HK-2 (cell line): ENCODE data around the gene TMEM134.
"Not testable (repeated sequence)": the region's sequence is repeated elsewhere in the genome, so short reads cannot be mapped to it uniquely, and the experiment has no call there.

Source experiments
- DNase-seq: peaks from one replicate; pipeline ENCODE4 v3.0.0-alpha.2; 2018; ENCODE audit not compliant: unreplicated experiment

The TMEM134 gene, protein sequence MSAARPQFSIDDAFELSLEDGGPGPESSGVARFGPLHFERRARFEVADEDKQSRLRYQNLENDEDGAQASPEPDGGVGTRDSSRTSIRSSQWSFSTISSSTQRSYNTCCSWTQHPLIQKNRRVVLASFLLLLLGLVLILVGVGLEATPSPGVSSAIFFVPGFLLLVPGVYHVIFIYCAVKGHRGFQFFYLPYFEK

DNA sequence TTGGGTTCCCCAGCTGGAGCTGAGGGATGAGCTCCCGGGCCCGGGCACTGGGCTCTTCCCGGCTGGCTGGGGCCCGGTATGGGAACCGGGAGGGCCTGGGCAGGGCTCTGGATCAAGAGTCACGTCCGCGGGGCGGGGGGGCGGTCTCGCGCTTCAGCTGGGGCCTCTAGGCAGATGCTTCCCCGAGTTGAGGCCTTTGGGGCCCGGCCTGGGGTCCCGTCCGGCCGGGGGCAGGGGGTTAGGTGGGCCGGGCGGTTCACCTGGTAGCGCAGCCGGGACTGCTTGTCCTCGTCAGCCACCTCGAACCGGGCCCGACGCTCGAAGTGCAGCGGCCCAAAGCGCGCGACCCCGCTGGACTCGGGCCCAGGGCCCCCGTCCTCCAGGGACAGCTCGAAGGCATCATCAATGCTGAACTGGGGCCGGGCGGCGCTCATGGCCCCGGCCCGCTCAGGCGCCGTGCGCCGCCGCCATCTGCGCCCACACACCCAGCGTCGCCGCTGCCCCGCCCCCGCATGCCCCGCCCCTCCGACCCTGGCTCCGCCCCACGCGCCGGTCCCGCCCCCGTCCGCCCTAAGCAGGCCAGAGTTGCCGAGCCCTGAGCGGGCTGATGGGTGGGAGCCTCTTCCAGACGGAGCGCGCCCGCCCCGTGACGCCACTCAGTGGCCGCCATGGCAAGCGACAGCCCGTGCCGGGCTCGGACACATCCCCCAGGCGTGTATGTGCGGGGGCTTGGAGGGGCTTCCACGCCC is at the start of gene TMEM134:
TMEM134 (minus strand) TSS at position 493 of the 749 bp plus-strand sequence; CDS start at position 434, 59 bp downstream.
- DNase-seq = peak; percentile 91

DNA sequence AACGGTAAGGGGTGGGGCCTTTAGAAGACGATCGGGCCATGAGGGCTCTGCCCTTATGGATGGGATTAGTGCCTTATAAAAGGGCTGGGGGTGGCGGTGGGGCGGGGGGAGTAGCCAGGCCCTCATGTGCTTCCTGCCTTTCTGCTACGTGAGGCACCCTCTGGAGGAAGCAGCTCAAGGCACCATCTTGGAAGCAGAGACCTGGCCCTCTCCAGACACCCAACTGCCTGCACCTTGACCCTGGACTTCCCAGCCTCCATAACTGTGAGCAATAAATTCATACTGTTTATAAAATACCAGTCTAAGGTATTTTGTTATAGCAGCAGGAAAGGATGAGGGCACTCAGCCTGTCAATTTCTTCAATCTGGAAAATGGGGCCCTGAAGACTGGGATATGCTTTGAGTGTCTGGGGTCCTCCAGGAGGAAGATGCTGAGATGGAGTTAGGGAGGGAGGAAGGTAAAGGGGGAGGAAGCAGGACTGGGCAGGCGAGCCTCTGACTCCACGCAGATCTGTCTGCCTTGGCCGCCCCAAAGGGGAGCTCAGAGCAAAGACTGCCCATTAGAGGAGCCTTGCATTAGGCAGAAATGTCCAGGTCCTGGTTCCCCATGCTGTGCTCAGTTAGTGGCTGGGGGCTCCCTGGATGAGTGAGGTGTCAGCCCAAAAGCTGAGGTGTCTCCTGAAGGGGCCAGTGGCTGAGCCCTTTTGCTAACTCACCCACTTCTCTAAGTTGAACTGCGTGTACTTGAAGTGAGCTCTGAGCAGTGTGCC is 48.9 kb upstream of the TMEM134 start:
- no peak for DNase-seq

DNA sequence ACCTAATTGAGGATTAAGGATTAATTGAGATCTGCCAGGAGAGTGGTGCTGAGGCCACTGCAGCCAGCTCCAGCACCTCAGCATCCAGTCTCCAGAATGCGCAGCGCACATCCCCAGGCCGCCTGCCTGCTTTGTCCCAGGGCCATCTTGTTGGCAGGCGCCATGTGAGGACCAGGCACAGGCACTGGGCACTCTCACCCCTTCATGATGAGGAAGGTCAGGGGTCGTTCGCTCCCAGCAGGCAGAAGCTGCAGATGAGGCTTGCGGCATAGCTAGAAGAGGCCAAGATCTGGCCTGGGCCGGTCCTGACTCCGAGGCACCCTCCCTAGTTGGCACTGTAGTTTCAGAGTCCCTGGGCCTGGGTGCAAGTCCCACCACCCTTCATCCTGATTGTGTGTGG is 47.8 kb upstream of the TMEM134 start:
- DNase-seq = no peak

DNA sequence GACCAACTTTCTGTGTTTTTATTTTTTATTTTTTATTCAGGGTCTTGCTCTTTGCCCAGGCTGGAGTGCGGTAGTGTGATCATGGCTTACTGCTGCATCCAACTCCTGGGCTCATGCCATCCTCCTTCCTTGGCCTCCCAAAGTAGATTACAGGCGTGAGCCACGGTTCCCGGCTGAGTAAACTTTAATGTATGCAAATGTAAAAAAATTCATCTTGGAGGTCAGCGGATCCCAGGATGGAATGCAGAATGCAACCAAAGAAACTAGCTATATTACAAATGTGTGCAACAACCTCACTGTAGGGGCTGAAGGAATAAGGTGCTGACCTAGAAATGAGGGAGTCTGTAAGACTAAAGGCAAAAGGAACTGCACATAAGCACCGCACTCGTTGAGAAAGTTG is 45.1 kb upstream of the TMEM134 start:
- no peak for DNase-seq

DNA sequence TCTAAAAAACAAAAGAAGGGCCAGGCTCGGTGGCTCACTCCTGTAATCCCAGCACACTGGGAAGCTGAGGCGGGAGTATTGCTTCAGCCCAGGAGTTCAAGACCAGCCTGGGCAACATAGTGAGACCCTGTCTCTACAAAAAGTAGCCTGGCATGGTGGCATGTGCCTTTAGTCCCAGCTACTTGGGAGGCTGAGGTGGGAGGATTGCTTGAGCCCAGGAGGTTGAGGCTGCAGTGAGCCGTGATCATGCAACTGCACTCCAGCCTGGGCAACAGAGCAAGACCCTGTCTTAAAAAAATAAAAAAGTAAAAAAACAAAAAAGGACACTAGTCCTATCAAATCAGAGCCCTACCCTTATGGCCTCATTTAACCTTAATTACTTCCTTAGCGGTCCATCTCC is 42.5 kb upstream of the TMEM134 start:
- not testable (repeated sequence) for DNase-seq

DNA sequence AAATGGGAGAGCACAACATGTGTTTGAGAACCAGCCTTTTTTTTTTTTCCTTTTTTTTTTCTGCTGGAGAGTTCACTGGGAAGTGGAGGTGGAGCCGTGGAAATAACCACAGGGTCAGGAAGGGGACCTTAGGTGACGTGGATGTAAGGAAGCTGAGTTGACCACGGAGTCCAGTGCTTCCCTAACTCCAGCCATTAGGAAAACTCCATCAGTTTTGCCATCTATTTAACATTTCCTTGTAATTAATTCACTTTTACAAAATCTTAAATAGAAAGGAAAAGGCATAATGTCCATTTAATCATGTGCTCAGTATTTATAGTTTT is 40.9 kb upstream of the TMEM134 start:
- no peak for DNase-seq

DNA sequence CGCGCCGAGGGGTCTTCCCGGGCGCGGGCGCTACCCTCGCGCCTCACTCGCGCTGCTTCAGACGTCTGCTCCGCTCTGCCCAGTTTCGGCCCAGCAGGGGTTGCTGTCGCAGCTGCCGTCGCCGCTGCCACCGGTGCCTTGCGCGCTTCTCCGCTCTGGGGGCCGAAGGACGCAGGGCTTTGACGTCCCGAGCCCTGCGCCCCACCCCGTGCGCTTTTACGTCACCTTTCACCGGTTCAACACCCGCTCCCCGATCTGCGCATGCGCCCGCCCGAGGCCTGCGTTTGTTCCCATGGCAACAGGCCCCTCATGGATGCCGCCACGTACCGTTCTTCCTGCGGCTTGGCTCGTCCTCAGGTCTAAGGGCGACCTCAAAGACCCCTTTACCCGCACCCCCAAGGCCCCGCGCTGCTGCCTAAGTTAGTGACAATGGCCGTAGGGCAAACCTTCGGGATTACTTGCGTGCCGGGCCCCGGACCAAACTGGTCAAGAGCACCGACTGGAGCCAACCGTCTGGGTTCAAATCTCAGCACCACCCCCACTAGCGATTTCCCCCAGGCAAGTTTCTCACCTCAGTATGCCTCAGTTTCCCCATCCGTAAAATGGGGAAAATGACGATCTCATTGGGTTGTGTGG is 39.6 kb upstream of the TMEM134 start:
- DNase-seq = peak; percentile 95

DNA sequence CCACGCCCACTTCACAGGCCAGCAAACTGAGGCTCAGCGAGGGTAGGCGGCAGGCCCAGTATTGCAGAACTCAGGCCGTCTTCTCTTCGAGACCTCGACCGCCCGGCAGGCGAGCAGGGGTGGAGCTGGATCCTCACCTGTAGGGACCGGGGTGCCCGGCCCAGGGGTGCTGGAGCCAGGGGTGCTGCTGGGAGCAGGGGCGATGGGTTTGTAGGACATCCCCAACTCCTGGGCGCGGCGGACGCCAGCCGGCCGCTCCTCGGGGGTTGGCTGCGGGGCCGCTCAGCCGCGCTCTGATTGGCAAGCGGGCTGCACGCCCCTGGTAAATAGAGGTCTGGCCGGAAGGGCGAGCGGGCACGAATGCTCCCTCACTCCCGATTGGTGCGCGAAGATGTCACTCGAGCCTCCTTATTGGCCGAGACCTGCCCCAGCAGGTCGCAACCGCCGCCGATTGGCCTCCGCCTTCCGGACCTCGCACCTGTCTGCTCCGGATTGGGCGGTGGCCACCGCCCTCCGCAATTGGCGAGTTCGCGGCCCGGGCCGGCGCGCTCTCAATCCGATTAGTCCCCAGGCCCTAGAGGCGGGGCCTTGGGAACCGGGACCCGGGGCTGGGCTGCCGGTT is 38.9 kb upstream of the TMEM134 start, which contains the start of gene CDK2AP2:
CDK2AP2 (minus strand) TSS at position 299 of the 622 bp plus-strand sequence; CDS start at position 219, 80 bp downstream.
- peak; percentile 97 for DNase-seq

DNA sequence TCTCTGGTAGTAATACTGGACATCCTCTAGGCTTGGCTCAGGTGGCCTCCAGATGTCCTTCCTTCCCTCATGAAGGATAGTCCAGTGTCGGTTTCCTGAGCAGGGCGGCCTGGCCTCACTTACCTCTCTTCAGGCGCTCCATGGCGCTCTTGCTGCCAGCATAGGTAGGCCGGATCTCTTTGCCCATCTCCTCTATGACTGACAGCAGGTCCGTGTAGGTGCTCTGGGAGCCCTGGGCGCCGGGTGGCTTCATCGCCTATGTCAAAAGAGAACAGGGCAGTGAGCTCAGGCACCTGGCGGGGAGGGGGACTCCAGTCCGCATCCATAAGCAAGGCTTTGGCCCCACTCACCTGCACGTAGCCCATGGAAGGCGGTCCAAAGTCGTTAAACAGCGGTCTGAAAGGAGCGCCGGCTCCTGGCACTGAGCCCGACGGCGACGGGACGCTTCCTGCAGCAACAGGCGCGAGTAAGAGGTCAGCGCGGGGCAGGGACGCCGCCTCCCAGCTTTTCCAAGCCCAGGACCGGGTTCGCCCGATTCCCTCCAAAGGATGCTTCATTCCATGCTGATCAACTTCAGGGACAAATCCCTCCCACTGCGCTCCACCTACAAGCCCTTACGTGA is 38.3 kb upstream of the TMEM134 start:
- no peak for DNase-seq

DNA sequence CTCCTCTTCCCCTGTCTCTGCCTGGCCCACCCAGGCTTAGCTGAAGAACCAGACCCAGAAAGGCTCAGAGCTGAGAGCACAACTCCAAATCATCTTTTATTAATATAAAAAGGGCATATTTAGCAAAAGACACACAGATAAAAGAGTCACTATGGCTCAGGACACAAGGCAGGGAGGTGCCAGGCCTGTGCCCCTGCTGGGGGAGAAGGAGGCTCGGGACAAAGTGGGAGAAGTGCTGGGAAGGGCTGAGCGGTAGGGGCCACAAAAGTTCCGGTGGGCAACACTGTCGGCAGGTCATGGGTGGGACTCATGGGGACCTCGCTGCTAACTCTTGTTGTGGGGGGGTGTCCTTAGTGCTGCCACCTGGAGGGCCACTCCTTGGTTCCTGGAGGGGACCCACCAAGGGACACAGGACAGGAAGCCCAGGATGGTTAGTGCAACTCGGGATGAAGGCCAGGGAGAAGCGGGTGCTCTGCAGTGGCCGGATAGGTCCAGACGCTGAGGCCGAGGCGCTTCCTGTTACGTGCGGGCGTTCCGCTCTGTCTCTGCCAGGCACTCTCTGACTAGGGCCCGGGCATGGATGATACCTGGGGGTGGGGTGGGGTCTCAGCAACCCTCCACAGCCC is 37.5 kb upstream of the TMEM134 start:
- no peak for DNase-seq

DNA sequence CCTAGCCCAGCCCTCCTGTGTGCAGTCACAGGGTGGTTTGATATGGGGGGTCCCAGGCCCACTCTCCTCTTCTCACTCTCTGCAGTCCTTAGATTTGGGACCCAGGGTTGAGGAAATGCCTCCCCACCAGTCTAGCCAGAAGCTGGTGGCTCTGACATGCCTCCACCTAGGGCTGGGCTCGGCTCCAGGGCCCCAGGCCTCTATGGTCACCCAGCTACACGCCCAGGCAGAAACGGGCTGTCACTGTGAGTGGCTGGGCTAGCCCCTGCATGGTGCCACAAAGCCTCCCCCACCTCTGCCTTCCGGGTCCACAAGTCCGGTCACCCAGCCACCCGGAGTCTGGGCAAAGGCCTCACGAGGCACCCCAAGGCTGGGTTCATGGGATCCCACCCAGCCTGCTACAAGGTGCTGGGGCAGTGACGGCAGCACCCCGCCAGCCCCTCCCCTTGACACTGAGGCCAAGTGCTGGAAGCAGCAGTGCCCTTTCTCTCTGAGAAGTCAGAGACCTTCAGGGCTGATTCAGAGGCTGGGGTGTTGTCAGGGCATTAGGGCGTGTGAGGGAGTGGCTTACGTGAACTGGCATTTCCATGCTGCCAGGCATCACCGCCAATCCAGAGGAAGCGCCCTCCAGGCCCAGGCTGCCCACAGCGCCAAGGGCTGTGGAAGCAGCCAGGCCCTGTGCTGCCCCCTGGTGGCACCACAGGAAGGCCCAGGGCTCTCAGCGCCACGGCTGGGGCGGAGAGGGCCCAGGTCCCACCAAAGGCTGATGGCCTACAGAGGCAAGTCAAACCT is 36.8 kb upstream of the TMEM134 start:
- peak; percentile 92 for DNase-seq

DNA sequence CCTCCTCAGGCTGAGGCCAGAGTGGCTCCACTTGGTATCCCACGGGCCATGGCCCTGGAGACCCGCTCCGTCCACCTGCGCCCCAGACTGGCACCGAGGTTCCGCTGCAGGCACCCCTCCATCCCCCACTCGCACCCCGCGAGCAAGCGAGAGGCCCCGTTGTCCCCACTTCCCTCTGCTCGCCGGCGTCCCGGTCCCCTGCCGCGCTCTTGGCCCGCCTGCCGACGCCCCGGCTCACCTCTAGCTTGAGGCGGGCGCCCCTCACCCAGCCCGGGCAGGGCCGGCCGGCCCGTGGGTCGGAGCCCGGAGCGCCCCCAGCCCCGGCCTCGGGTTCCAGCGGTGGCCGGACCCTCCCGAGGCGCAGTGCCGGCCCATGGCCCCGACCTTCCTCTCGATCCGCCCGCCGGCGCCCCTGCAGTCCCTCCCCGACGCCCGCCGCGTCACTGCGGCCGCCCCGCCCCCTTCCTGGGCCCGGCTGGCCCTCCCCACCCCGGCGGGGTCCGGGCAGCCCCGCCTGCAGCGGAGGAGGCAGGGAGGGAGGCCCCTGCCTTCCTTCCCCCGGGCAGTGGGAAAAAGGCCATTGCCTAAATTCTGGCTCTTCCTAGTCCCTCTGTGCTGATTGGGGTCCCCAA is 36.0 kb upstream of the TMEM134 start, which contains the start of gene PITPNM1:
PITPNM1 (minus strand) TSS at position 414 of the 632 bp plus-strand sequence. CDS start 1,183 bp downstream, outside the sequence.
- DNase-seq = peak; percentile 61

DNA sequence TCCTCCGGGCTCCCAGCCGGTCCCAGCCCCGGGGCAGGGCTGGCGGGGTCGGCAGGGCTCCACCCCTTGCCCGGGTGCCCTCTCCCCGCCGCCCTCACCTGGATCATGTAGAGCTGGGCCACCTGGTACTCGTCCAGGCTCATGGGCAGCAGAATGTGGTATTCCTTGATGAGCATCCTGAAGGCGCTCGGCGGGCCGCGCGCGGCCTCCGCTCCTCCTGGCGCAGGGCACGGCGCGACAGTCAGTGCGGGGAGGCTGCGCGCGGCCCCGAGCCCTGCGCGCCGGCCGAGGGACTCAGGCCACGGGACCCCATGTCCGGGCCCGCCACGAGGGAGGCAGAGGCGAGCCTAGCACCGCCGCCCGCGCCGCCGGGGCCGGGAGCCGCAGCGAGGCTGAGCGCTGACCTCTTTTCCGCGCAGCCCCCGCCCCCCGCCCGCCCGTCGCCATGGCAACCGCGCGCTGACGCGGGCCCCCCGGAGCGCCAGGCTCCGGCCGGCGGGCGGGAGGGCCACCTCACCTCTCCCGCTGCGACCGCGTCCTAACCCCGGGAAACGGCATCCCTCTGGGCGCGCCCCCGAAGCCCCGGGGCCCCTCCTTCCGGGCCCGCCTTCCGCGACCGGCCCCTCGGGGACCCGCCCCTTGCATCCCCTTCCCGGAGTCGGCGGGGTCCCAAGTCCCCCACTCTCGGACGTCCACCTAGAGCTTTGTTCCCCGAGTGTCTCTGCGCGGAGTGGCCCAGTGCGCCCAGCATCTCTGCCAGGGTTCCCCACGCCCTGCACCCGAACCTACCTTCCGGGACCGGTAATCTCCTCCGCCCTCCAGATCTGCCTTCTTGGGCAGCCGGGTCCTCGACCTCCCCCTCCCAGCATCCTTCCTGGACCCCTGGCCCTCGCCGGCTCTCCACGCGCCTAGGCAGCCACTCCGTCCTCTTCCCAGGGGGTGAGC is 35.2 kb upstream of the TMEM134 start:
- peak; percentile 52 for DNase-seq

DNA sequence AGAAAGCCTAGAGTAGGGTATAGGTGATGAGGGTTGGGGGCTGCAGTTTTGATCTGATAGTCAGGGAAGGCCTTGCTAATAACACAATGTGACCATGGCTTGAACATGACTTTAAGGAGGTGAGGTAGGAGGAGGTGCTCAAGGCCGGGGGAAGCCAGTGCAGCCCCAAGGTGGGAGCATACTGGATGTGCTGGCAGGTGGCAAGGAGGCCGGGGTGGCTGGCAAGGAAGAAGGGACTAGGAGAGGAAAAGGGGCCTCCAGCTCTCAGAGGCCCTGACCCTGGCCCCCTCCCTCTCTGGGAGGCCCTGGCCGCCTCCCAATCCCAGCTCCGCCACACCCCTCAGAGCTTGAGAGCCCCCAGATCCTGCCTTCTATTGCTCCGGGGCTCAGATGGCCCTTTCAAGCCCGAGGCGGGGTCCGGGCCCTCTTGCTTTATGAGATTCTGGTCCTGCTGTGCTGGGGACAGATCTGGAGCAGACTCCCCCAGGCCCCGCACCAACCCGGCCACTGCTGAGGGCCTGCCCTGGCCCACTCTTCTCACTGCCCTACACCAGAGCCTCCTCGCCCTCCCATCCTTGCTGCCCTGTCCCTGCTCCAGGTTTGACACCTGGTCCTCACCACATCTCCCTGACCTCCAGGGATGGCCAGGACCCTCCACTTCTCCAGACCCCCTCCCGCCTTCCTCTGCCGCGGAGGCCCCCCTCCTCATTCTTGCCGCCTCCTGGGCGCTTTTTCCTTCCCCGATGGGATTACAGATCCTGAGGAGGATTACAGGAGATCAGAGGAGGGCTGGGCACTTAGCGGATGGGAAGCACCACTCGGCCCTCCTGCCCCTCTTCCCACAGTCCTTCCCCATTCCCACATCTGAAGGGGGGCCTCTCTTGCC is 34.3 kb upstream of the TMEM134 start:
- DNase-seq = no peak

DNA sequence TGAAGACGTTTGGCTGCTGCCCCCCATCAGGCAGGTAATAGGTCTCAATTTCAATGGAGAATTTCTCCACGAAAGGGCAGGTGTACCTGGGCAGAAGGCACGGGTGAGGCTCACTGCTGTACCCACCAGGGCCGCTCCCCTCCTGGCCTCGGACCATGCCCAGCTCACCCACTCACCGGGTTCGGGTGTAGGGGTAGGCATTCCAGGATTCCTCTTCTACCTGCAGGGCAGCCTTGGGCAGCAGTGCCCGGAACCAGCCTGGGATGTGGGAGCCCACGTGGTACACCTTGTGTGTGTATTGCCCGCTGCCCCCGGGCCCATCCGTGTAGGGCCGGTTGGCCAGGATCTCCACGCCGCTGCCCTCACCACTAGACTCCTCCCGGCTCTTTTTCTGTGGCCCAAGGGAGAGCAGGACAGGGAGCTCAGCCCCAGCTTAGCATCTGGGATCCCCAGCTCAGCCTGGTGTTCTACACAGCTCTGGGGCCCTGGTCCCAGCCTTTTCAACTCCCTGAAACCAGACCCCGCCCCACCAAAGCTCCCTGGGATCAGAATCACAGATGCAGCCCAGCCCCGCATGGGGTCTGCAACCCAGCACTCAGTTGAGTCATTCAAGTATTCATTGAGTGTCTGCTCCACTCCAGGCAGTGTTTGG is 33.4 kb upstream of the TMEM134 start:
- no peak for DNase-seq

DNA sequence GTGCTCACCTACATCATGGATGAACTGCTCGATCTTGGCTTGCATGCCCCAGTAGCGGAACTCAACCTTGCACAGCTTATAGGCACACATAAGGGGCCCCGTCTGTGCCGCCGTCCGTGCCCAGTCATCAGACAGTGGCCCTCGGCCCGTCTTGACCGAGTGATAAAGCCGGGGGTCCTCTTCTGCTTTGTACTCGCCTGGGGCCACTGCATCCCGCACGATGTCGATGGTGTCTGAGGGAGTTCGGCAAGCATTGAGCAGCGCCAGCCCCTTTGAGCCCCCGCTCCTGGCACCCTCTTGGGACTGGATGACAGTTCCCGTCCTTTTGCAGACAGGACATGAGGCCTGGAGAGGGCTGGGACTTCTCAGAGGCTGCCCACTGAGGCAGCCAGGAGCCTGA is 32.8 kb upstream of the TMEM134 start:
- DNase-seq = no peak
